NCI-H774 (cell line): ENCODE results near the gene MLC1.
A peak's percentile ranks its signal among the peaks of the same experiment; 100 is the strongest.

ENCODE experiments used
- DNase-seq: peaks from one replicate; lab custom pipeline; 2025; lab: John Stamatoyannopoulos, UW

MLC1 gene

DNA sequence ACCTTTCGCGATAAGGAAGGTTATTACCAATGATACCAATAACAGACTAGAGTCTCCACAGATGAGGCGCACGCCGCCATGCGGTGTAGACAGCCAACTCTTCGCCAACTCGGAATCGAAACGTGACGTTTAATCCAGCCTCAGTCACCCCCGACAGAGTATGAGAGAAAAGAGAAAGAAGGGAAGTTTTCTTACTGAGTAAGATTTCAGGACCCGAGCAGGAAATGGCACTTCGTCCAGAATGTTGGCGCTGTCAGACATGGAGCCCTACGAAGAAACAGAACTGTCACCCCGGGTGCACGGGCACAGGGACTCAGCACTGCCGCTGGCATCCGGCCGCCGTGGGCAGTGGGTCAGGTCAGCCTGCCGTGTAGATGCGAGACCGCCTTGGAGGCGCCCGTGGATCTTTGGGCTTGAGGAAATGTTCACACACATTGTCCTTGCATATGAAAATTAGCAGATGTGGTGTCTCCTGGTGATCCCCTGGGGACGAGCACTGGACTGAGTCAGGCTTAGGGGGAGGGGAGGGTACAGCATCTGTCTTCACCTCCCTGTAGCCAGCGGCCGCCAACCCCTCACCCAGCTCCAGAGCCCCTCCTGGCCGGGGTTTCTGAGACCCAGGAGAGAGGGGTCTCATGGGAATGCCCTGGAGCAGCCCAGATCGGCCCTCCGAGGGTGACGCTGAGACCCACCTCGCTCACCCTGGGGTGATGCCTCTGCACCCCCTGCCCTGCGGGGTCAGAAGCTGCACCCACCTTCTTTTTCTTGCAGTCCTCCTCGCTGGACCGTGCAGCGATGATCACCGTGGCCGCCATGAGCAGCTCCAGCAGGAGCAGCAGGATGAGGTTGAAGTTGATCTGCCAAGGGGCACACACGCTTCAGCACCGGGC is 8.3 kb downstream of the MLC1 start:
- DNase-seq = no peak

DNA sequence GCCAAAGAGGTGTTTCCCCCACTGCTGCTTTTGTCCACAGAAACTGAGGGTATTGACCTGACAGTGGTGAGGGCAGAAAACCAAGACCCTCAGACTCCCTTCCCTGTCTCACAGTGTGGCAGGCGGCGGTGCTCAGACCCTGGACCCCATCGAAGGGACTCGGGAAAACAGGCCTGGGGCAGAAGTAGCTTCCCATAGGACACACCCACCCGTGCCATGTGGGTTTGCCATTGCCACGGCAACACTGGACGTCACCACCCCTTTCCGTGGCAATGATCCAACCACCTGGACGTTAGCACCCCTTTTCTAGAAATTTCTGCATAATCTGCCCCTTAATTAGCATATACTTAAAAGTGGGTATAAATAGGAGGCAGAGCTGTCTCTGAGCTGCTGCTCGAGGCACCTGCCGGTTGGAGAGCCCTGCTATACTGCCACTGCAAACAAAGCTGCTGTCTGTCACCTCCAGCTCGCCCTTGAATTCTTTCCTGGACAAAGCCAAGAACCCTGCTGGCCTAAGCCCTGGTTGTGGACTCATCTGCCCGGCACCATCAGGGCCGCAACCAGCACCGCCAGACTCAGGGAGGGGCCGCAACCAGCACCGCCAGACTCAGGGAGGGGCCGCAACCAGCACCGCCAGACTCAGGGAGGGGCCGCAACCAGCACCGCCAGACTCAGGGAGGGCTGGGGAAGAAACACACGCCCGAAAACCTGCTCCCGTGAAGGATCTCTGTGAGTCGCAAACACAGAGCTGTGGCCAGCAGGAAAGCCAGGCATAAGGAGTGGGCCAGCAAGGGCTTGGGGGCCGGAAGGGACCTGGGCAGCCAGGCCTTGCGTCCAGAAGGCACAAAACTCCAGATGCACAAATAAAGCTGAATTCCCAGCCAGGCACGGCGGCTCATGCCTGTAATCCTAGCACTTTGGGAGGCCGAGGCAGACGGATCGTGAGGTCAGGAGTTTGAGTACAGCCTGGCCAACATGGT is 10.4 kb downstream of the MLC1 start:
- peak; percentile 10 for DNase-seq

DNA sequence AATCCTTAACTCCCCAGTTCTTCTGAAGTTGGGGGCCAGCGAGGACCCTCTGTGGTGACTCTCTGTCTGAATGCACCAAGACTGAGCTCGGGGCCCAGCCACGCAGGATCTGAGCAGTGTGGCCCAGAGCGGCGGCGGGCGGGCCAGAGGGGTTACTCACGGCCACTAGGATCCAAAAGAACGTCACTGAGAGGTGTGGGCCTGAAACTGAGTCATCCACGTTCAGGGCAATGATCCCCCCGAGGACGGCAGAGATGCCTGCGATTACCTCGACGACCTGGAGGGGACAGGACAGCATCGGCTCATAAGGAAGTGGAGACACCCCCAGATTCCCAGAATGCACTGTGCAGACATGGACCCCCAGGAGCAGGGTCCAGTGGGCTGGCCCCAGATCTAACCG is 11.2 kb downstream of the MLC1 start:
- DNase-seq = no peak

DNA sequence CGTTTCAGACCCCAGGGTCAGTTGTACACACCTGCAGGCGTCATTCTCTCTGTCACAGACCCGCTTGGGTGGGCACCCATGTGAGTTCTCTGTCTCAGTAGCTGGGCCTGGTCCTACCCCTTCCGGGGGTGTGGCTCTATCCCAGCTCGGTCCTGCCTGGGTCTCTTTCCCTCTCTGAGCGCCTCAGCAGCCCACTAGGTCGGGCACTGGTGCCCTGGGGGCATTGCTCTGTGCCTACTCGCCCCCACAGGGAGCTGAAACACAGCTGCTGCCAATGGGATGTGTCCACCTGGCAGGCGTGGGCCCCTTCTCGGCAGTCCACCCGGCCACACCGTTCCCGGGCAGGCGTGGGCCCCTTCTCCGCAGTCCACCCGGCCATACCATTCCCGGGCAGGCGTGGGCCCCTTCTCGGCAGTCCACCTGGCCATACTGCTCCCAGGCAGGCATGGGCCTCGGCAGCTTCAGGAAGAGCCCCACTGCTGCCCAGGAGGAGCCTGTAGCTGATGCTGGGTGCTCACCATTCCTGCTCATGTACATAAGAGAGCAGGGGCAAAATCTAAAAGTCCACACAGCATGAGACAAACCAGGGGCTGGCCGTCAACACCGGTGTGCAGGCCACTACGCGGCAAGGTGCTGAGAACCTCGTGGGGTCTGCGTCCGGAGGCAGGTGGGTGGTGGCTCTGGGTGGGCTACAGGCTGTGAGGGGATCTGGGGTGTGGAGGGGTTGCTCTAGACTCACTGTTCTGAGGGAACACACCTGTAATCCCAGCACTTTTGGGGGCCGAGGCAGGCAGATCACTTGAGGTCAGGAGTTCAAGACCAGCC is 12.3 kb downstream of the MLC1 start:
- DNase-seq = no peak

DNA sequence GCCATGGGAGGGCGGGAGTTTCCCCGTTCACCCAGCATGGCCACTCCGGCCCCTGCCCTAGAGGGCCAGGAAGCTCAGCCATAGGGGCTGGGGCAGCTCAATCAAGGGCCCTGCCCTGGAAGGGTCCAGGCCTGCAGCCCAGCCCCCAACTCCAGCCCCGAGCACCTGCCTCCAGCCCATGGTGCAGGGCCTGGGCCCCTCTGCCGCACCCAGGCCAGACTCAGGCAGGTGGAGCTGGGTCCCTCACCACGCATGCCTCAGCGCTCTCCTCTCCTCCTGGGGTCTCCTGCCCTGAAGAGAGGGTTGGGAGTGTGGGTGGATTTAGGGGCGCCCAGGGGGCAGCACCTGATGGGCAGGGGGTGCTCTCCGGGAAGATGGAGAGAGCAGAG is 13.1 kb downstream of the MLC1 start:
- DNase-seq = no peak

DNA sequence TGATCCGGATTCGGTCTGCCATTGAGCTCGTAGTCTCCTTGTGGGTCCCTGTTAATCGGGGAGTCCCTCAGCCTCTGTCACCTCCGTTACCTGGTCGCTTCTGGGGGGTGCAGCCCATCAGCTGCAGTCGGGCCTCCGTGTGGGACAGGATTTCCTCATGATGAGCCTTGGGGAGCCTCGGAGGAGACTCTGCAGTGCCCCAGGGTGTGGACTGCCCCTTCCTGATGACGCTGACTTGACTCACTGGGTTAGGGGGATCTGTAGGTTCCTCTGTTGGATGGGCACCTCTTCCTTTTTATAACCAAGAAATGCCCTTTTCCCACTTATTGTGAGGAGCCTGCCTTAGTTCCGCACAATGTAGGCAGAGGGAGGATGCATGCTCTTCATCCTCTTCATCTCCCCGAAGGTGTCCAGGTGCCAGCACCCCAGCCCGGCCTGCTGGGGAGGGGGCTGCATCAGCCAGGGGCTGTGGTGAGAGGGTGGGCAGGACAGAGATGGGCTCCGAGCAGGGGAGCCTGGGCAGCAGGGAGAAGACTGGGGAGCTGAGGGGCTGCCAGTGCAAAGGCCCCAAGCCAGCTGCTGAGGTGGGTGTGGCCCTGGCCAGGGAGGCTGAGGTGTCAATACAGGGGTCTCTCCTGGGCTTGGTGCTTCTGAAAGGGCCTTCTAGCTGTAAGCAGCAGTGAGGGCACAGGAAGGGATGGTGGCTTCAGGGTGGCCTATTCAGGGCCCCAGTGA is 13.6 kb downstream of the MLC1 start:
- no peak for DNase-seq

DNA sequence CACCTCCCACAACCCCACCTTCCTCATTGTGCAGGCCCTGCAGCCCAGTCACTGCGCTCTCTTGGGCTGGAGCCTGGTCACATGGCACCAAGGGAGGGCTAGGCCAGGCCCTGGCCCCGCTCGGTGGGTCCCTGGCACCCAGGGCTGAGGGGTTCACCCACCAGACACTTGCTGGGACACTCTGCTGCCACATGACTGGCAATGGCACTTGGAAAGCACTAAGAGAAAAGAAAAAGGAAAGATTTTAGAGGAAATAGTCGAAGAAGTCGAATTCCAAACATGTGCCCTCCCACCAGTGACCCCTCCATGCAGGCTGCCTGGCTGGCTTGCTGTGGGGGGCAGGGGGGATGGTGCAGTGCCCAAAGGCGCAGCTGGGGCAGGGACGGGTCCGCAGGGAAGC is 14.9 kb downstream of the MLC1 start:
- DNase-seq = no peak

DNA sequence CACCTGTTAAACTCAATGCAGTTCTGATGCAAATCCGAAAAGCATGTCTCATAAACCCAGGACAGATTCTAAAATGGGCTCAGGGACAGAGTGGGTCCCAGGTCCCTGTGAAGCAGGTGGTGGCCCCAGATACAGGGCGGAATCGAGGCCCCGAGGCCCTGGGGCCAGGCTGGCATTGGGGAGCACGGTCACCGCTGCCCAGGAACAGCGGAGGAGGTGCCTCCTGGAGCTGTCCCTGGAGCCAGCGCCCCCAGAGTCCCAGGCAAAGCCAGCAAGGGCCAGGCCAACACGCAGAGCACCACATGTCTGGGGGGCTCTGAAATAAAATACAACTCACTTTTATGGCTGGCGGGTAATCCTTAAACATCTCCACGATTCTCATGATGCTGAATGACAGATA is 17.1 kb downstream of the MLC1 start:
- no peak for DNase-seq

DNA sequence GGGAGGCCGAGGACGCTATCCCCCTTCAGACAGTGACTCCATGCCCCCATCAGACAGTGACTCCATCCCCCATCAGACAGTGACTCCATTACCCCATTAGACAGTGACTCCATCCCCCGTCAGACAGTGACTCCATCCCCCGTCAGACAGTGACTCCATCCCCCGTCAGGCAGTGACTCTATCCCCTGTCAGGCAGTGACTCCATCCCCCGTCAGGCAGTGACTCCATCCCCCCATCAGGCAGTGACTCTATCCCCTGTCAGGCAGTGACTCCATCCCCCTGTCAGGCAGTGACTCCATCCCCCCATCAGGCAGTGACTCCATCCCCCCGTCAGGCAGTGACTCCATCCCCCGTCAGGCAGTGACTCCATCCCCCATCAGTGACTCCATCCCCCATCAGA is 18.0 kb downstream of the MLC1 start:
- DNase-seq = no peak

DNA sequence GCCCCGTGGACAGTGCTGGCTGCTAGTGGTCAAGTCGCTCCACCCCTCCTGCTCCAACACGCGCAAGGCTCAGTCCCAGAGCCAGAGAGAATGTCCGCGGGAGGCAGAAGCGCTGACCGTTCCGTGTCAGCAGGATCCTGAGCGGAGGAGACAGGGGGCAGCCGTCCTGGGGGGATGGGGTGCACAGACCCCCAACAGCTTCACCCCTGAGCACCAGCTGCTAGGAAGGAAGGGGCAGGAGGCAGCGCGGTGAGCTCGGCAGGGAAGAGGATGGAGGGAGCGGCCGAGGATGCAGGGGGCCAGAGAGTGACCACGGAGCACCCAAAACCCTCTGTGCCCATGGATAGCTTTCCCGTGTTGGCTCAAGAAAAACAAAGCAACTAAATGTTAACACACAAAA is 20.8 kb downstream of the MLC1 start:
- DNase-seq = no peak

DNA sequence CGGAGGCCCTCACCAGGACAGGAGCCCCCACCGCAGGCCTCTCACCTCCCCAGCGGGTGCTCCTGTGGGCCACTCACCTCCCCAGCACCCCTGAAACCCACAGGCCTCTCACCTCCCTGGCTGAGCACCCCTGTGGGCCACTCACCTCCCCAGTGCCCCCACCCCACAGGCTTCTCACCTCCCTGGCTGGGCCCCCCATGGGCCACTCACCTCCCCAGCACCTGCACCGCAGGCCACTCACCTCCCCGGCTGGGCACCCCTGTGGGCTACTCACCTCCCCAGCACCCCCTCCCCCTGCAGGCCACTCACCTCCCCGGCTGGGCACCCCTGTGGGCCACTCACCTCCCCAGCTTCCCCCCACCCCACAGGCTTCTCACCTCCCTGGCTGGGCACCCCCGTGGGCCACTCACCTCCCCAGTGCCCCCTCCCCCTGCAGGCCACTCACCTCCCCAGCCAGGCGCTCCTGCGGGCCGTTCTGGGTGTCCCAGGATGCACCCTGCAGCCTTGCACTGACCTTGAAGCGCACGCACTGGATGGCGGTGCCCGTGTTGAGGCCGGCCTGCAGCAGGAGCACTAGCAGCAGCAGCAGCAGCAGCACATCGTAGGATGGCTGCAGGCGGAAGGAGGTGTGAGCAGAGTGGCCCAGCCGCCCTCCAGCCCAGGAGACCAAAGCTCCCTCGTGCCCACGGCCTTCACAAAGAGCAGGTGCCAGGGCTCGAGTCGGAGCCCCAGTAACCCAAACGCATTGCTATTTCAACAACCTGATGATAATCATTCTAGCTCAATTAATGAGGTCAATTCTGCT is 21.4 kb downstream of the MLC1 start:
- DNase-seq = no peak

DNA sequence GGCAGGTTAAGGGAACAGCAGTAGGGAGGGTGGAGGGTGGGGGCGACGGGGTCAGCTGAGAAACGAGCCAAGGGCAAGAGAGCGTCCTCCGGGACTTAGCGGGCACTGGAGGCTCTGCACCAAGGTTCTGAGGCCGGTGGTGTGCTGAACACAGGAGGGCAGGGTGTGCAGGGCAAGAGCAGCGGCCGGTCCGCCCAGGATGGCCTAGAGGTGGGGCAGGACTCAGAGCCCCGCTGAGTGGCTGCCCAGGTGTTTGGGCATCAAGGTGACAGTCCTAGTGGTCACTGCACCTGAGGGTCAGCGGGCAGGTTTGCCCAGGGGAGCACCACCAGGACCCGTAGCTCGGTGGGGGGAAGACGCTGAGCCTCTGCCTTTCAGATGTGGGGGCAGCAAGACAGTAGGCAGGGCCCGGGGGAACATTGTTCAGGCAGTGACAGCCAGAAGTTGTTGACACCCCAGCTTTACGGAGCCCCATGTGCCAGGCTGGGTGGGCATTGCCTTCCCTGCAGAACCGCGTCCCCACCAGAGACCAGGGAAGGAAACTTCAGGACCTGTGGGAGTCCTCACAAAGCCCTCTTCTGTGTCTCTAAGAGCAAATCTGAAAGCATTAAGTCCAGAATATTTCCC is 22.6 kb downstream of the MLC1 start:
- no peak for DNase-seq

DNA sequence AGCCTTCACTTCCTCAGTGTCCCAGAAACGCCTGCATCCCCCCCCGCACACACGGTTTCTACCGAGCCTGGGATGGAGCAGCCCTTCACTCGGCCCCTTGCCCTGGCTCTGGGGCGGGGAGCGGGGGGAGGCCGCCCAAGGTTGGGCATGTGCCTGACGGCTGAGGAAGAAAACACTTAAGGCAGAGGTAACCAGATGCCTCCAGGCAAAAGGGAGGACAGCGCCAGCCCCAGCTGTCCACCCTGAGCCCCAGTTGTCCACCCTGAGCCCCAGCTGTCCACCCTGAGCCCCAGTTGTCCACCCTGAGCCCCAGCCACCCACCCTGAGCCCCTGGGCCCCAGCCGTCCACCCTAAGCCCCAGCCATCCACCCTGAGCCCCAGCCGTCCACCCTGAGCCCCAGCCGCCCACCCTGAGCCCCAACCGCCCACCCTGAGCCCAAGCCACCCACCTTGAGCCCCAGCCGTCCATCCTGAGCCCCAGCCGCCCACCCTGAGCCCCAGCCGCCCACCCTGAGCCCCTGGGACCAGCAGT is 23.3 kb downstream of the MLC1 start:
- DNase-seq = no peak

DNA sequence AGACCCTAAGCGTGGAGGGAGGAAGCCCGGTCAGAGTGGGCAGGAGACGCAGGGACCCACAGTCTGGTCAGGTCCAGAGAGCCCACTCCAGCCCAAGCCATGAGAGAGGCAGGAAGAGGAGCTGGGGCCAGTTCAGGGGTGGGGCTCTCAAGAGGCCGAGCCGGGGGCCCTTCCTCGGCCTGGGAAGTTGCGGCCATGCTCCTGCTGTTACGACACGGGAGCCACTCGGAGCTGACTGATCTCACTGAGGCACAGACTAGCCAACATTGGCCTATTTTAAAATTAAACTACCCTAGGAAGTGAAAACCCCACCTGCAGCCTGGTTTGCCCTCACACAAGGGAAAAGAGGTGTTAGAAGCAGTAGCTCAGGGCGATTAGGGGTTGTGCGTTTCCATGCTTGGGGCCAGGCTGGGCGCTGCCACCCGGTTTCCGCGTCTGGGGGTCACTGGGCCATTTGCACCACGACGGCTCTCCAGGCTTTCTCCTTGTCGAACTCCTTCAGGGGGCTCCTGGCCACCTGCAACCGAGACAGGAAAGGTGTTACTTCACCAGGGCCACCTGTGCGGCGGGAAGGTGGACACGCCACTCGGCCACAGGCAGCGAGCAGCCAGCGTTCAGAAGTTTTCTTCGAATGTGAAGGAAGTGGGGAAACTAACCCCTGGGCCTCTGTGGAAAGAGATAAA is 23.9 kb downstream of the MLC1 start:
- no peak for DNase-seq

DNA sequence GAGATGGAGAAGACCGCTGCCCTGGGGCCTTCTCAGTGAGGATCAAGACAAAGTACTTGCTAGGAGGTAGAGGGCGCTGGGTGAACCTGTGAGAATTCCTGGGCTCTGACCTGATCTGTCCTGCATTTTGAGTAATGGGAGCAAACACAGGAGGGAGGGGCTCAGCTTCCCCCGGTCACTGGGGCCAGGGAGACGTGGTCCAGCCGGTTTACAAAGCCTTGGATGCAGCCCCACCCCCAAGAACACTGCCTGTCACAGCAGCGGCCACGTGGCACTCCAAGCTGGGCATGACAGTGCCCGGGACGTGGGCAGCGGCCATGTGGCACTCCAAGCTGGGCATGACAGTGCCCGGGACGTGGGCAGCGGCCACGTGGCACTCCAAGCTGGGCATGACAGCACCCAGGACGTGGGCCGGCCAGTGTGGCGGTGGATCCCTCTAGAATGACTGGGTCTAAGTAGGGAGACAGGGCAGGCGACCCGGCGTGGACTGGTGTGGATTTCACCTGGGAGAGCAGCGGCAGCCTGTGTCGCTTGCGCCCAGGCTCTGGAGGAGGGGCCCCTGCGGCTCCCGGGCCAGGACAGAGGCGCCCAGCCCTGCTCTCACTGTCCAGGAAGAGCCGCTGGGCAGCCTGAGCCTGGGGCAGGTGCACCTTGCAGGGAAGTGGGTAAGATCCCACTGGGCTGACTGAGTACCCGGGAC is 24.6 kb downstream of the MLC1 start:
- no peak for DNase-seq

DNA sequence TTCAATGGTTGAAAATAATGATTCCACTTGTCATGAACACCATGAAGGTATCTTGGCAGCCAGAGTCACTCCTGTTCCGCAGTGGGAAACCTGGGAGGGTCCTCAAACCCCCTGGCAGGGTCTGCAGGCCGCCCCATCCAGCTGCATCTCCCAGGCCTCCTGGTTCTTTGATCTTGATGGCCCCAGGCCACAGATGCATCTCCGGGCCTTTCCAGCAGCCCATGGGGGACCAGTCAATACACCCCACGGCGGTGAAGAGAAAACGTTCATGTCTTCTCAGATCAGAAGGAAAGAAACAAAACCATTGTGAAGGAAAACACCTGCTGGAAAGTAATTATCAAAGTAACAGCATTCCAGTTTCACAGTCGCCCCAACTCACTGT is 25.4 kb downstream of the MLC1 start:
- DNase-seq = no peak

DNA sequence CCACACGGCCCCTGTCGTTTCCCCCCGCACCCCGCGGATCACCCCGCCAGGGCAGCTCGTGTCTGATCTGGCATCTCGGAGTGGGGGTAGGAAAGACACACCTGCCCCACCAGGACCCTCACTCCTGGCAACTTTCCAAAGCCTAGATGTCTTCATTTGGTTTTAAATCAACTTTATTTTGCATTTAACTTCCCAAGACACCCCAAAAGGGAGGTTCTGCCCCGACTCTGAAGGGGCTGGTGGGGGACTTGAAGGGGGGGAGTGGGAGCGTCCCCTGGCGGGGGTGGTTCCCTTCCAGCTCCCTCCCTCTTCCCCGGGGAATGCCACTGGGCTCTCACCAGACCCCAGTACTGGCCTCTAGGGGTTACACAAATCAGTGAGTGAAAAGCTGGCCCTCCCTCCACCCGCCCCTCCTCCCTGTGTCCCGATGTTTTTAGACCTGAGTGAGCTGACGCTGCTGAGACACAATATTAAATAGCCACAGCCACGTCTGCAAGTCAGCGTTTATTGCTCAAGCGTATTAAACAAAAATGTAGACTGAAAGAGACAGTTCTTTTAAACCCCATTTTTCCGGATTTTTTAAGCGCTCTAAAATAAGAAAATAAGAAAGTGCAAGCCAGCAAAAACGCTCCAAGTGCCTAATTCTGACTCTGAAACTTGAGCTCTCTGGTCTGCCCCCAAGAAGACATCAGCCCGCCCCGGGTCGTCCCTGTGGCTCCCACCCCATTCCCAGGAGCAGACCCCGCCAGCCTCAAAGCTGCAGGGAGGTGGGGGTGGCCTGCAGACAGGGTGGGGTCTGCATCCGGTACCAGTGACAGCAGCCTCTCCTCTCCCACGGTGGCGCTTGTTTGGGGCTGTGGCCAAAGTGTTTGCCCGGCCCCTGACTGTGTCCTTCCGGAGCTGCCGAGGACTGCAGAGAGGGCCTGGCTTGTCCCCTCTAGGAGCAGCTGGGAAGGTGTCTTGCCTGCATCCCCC is 26.0 kb downstream of the MLC1 start:
- DNase-seq = no peak
